NT2/D1 (cell line): ENCODE measurements around the gene RAP1GAP2.

ENCODE experiments used
- YY1 ChIP-seq: IDR thresholded peaks from 2 replicates; pipeline ENCODE4 v1.6.1; 2011; ENCODE audit not compliant: insufficient read length, insufficient read depth
- ZNF274 ChIP-seq: IDR thresholded peaks from 2 replicates; pipeline ENCODE4 v1.6.1; 2011; ENCODE audit warnings: mild to moderate bottlenecking, low read depth, low read length

- TF ChIP-seq YY1, result no peak
- TF ChIP-seq ZNF274, result no peak
Measured at GRCh38 chr17:2900842-2901241, 104.6 kb downstream of the RAP1GAP2 start.
